Muscle of arm (tissue), 12 donors: ENCODE measurements around the gene SOCS7. TPM values are rescaled to one million over a fixed set of nuclear protein-coding genes. Genes with fewer than 3 reads are reported as not detected.
A peak's percentile ranks its signal among the peaks of the same experiment; 100 is the strongest.

Experiments used
- DNase-seq: peaks from one replicate; pipeline ENCODE4 v3.0.0-alpha.2; 2013
- polyA plus RNA-seq, 12 donors: library from polyadenylated mRNA; unstranded; fragments of 120-200 nt; gene quantifications; one replicate each; pipeline ENCODE4 v1.2.1, GENCODE V29; 2013; ENCODE audit not compliant: insufficient read length in 12 of 12

Gene SOCS7
- polyA plus RNA-seq, 12 donors, result 12.7 to 21.2 (median 16.5) TPM; not detected in 1

DNA sequence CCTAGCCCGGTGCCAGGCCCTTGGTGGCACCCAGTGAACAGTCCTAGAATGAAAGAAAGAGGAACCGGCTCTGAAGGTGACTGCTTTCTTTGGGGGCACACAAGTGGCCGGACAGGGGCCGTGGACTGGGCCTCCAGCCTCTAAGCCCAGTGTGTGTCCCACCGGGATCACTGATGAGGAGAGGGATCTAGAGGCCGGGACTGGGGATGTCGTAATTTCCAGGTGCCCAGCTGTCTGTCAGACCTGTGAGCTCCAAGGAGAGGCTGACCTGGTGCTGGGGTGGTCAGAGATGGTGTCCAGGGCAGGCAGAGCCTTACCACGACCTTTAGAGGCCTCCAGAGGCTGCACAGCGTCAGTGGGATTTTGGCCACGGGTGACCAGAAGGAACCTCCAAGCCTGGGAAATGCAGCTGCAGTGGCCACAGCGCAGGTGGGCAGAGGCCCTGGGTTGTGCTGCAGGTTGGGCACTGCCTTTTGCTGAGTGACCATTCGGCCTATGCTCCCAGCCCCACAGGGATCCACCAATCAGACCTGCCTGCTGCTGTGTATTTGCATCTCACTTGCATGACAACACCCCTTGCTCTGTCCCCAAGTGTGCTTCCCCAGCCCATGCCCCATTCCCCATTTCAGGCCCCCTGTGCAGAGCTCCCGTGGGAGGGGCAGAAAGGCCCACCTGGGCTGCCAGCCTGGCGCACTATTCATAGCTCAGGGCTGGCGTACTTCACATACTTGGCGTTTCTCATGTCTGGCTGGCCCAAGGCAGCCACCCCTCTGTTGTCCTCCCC lies 89.2 kb downstream of the SOCS7 start:
- no peak for DNase-seq

DNA sequence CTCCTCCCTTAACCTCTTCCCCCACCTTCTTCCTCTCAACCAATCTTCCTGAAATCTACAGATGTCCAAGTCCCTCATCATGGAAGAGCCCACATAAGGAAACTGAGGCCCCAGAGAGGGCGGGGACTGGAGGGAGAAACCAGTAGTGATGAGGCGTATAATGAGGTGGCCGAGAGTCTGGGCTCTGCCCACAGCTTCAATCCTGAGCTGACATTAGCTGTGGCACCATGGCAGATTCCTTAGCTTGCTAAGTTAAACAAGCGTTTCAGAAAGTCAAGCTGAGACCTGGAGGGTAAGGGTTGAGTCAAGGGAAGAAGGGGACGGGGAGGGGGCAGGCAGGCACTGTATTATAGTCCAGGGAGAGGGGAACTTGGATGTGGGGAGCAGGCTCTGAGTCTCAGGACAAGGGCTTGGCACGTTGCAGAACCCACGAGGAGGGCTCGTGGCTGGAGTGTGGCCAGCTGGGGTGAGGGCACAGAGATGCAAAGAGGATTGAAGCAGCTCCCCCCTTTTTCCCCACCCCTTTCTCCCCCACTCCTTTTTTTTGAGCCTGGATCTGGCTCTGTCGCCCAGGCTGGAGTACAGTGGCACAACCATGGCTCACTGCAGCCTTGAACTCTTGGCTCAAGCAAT lies 89.9 kb downstream of the SOCS7 start:
- no peak for DNase-seq

GRCh38 chr17:38442548-38442947 lies 90.9 kb downstream of the SOCS7 start:
- no peak for DNase-seq

GRCh38 chr17:38443356-38444031 lies 91.8 kb downstream of the SOCS7 start:
- no peak for DNase-seq

DNA sequence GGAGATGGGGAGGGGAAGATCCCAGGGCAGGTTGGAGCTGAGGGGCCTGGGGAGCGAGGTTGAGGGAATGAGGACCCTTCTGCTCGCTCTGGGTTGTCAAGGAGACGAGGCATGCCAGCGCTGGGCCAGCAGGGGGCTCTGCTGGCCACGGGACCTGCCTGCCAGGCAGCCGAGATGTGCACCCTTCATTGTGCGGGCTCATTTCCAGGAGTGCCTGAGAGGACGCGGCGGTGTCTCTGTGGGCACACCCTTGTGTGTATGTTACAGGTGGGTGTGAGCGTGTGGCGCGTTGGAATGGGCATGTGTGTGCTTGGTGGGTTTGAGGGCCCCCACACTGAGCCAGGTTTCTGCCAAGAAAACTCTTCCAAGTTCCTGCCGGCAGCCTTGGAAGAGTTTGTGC lies 92.5 kb downstream of the SOCS7 start:
- DNase-seq, result peak; percentile 69

- DNase-seq, result no peak
Observed at GRCh38 chr17:38447502-38448085, 96.0 kb downstream of the SOCS7 start.

DNA sequence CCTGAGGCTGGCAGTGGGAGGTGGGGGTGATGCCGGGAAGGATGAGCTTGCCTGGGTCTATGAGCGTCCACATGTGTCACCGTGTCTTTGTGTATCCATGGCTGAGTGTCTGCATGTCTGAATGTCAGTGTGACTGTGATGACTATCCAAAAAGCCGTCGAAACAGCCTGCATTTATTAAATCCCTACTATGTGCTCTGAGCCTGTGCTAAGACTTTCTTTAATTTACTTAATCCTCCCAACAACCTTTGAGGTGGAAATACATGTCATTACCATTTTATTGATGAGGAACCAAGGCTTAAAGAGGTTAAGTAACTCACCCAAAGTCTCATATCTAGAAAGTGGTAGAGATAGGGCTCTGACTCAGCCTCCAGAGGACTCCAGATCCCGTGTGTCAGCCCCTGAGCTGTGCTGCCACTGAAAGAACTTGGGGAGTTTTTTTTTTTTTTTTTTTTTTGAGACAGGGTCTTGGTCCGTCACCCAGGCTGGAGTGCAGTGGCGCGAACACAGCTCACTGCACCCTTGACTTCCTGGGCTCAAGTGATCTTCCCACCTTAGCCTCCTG lies 96.6 kb downstream of the SOCS7 start:
- no peak for DNase-seq

- no peak for DNase-seq
Observed at GRCh38 chr17:38449364-38449763, 97.7 kb downstream of the SOCS7 start.

- no peak for DNase-seq
Observed at GRCh38 chr17:38450557-38451029, 98.9 kb downstream of the SOCS7 start.

- DNase-seq, result no peak
Observed at GRCh38 chr17:38451030-38451839, 99.6 kb downstream of the SOCS7 start.

DNA sequence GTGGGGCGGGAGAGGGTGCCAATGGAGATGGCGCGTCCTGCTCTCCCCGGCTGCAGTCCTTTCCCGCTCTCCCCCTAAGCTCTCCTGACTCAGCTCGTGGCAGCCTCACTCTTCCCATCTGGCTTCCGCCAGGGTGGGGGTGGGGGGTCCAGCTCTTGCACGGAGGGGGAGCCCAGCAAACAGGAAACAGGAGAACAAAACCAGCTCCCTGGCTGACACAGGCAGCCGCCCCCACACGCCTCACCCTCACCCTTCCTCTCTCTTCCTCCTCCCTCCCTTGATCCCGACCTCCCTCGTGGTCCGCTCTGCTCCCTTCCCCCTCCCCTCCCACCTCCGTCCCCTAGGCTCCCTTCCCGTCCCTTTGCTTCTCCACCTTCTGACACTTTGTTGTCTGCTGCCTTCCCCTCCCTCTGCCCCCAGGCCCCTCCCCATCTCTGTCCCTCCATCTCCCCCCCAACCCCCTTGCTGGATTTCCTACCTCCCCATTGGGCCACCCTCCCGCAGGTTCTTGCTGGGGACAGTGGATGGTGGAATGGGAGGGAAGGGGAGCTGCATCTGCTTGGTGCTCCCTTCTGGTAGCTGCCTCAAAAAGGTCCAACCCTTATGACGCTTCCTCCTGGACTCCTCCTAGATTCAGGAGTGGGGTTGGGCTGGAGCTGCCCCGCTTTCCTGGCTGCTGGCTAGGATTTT lies 100.3 kb downstream of the SOCS7 start:
- peak; percentile 69 for DNase-seq

DNA sequence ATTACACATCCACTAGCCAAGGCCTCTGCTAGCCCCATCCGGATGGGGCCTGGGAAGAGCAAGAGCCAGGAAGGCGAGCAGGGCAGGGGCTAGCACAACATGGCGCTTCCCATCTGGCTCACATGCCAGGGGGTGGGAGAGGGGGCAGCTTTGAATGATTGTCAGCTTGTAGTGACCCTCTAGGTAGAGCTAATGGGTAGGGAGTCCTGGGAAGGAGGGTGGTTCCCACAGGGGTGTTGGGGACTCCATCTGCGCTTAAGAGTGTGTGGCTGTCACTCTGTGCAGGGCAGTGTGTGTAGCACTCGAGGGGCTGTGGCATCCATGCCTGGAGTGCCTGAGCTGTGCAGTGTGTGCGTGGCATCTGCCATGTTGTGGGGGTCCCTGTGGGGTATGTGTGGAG lies 101.1 kb downstream of the SOCS7 start:
- DNase-seq, result no peak

- no peak for DNase-seq
Observed at GRCh38 chr17:38453951-38454421, 102.3 kb downstream of the SOCS7 start.

- DNase-seq, result no peak
Observed at GRCh38 chr17:38454532-38454931, 102.9 kb downstream of the SOCS7 start.

Other genes with a start within 250 kb of the SOCS7 start
- gene TBC1D3E, start 223.9 kb upstream of the SOCS7 start, polyA plus RNA-seq, result 10 to 100 TPM in 1 of 12 donors, 1 to 10 TPM in 1, under 1 TPM in 2, not detected in 8; 0.14 to 13.7 (median 1.9) TPM
- under 1 TPM in 2 of 12 donors, not detected in 10; 0.36 to 0.59 TPM for gene TBC1D3, start 159.3 kb upstream of the SOCS7 start, polyA plus RNA-seq
- 10 to 100 TPM in 11 of 12 donors, not detected in 1; 48.6 to 66.6 (median 60.0) TPM for gene MRPL45, start 54.7 kb upstream of the SOCS7 start, polyA plus RNA-seq
- under 1 TPM in 10 of 12 donors, not detected in 2; 0.19 to 0.97 (median 0.56) TPM for gene GPR179, start 7.9 kb upstream of the SOCS7 start, polyA plus RNA-seq
- 10 to 100 TPM in 11 of 12 donors, not detected in 1; 23.7 to 49.5 (median 33.9) TPM for gene ARHGAP23, start 76.6 kb downstream of the SOCS7 start, polyA plus RNA-seq